SK-N-MC (cell line): ENCODE results near the gene BBS1.

ENCODE experiments used
- EZH2 ChIP-seq: fragments of 200-600 bp; sonication (generic); IDR thresholded peaks from one replicate; pipeline ENCODE4 v1.6.1; 2017; ENCODE audit warnings: antibody characterized with exemption
- POLR2AphosphoS5 ChIP-seq: IDR thresholded peaks from 2 replicates; pipeline ENCODE4 v1.6.1; 2012; ENCODE audit warnings: mild to moderate bottlenecking, low read depth, low read length, borderline replicate concordance

- TF ChIP-seq POLR2AphosphoS5 = no peak
- TF ChIP-seq EZH2 = no peak
These were observed 22.3 kb downstream of the BBS1 start for GRCh38 chr11:66532784-66533183.
